Lung microvascular endothelial cell (primary cell): ENCODE measurements around the gene ARHGAP8. TPM values are rescaled to one million over a fixed set of nuclear protein-coding genes. Genes with fewer than 3 reads are reported as not detected.

Experiments
- DNase-seq, 2 donors: peaks; one replicate each; pipeline versions ENCODE4 v3.0.0 to v3.0.0-alpha.2; 2010; ENCODE audit warnings: low read depth in 2 of 2
- total RNA-seq: library from RNA; depleted of rRNA; stranded (reverse); fragments of >200 nt; gene quantifications from 2 replicates; pipeline ENCODE4 v1.2.1, GENCODE V29; 2014

ARHGAP8 gene
- total RNA-seq, 1 donor from 2014 or later: not detected

DNA sequence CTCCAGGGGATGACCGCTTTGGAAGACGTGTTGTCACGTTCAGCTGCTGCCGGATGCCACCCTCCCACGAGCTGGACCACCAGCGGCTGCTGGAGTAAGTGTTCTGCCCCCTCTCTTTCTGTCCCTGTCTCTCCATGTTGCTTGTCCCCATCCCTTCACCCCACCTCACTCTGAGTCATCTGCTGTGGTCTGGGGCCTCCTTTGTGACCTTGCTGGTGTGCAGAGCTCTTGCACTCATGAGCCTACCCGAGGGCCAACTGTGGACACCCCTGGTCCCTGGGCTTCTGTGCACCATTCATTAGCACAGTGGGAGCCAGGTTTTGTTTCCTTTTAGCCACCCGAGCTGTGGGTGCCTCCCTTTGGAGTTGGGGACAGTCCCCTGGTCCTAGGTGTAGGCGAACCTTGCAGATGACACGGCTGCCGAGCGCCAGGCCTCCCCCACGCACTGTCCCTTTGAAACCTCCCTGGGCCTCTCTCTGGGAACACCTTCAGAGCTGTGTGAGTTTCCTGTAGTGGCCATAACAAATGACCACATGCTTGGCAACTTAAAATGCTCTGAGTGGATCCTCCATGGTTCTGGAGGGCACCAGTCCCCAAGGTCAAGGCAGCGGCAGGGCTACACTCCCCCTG lies 49.8 kb downstream of the ARHGAP8 start:
- DNase-seq: no peak

- no peak for DNase-seq
Observed at GRCh38 chr22:44802956-44803355, 50.6 kb downstream of the ARHGAP8 start.

DNA sequence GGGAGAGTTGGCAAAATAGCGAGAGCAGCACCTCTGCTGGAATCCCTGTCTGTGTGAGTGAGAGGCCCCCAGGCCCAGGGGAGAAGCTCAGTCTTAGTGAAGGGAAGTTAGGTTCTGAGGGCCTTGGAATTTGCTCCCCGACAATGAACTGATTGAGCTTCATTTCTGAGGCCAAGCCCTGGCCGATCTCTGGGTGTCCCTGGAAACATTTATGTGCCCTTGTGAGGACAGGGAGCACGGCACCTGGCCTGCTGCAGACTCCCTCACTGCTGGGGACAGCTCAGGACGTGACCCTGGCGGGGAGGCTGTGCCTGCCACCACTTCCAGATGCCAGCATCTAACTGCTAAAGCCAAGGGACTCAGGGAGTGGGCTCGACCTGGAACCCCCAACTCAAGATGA lies 52.0 kb downstream of the ARHGAP8 start:
- DNase-seq: no peak

GRCh38 chr22:44805711-44806110 lies 53.3 kb downstream of the ARHGAP8 start:
- DNase-seq: no peak

- no peak for DNase-seq
Observed at GRCh38 chr22:44807232-44807631, 54.9 kb downstream of the ARHGAP8 start.

- no peak for DNase-seq
Observed at GRCh38 chr22:44807915-44808690, 55.7 kb downstream of the ARHGAP8 start.

- DNase-seq: no peak
Observed at GRCh38 chr22:44809456-44809855, 57.1 kb downstream of the ARHGAP8 start.

DNA sequence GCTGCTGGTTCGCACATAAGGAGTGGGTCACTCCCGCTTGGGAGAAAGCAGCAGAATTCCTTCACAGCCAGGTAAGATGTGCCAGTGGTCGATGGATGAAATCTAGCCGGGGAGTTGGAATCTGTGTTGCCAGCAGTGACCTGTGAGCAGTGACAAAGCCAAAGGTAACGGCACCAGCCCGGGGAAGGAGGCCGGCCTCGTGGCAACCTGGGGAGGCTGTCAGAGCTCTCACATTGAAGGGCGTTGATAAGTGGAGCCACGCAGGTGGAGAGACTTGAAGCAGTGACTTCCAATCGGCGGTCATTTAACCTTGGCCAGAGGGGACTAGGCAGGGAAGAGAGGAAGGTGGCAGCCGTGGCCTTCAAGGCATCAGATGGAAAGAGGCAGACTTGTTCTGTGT lies 58.8 kb downstream of the ARHGAP8 start:
- DNase-seq: no peak

- DNase-seq: no peak
Observed at GRCh38 chr22:44813416-44813815, 61.0 kb downstream of the ARHGAP8 start.

GRCh38 chr22:44814266-44815098 lies 62.1 kb downstream of the ARHGAP8 start:
- DNase-seq: no peak

DNA sequence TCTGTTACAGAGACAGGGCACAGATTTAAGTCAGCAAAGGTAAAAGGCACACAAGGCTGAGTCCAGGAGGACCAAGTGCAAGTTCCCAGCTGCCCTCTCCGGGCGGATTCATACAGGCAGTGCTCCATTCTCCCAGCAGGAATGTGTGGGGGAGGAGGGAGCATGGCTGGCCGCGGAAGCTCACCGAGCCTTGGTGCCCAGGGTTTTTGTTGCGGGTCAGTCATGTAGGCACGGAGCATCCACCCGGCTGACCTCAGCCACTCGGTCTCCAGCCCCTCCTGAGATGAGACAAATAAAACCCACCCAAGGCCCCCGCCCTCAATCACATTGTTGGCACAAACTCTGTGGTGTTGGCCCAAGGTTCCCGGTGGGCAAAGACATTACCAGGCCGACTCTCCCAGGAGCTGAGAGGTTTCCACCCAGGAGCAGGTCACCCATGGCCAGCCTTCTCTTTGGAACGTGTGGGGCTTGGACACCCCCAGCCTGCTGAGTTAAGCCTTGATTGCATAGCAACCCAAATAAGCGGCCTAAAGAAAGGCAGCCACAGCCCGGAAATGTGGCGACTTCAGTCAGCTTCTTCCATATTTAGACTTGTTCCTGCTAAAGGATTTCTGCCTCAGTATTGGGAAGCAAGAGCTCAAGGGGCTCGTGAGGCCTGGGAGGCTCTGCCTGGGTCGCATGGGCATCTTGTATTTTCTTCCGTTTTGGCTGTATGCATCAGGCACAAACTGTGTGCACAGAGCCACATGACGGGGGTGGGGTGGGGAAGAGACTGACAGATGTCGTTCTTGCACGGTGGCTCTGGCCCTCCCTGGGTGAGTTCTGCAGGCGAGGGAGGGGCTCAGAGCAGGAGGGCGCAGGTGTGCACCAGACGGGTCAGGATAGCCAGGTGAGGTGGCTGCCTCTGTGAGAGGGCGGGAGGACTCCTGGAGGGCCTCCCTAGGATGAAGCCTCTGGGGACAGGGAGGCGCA lies 63.0 kb downstream of the ARHGAP8 start:
- DNase-seq: no peak

DNA sequence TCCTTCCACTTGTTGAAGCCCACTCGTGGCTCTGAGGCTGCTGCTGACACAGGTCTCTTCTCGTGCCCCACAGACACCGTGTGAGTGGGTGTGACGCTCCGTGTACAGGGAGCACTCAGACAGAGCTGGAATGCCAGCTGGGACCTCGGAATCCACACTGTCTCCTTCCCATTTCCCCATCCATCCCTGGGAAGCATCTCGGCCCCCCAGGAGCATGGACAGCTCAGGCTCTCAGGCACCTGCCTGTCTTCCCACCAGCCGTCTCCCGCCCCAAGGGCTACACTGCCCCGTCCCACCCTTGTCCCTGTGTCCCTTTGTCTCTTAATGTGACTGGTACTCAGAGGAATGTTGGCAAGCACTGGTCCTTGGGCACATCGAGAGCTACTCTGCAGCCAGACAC lies 63.8 kb downstream of the ARHGAP8 start:
- no peak for DNase-seq

- no peak for DNase-seq
Observed at GRCh38 chr22:44818727-44819126, 66.4 kb downstream of the ARHGAP8 start.

DNA sequence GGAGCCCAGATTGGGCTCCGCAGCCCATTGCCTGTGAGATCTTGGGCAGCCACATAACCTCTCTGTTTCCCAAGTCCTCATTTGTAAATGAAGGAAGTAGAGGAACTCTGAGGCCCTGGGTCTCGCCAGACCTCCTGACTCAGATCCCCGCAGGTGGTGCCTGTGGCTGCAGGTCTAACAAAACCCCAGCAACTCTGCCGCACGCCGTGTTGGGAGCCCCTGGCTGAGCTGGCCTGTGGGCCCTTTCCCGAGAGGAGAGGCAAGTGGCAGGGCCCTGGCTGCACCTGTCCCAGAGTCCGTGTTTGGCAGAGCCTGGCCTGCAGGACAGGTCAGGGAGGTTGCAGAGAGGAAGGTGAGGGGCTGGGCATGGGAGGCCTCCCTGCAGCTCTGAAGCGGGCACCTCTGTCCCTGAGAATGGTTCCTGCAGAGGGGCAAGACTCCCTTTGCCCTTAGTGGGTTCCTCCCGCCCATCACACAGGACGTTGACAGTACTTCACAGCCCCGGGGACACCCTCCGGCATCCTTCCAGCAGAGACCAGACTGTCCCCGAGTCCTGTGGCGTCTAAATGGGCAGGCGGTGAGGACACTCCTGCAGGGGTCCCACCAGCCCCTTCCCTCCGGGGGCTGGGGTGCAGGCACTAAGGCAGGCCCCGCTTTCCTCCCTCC lies 67.7 kb downstream of the ARHGAP8 start:
- no peak for DNase-seq

DNA sequence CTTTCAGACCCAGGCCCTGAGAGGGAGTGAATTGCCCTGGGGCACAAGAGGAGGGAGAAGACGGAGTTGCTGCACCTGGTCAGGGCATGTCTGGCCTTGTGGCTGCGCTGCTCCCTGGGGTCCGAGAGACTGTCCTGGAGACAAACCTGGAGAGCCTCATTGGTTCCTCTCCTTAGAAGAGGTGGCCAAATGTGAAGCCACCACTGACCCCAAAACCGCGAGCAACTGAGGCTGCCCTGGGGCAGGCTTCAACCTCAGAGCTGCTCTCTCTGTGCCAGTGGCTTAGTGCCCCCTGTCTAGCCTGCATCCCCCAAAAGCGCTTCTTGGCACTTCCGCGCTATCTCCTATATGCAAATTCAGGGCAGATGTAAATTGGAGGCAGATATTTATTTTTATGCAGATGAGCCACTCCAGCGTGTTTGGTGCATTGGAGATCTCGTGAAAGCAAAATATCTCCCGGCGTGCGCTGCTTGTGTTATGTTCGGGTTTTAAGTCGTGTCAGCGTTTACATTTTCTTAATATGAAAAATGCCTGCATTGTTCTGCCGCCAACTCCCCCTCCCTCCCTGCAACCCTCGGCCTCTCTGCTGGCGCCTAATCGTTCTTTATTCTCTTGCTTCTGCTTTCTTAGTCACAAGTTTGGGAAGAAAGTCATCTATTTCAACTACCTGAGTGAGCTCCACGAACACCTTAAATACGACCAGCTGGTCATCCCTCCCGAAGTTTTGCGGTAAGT lies 69.5 kb downstream of the ARHGAP8 start:
- DNase-seq: no peak

- DNase-seq: no peak
Observed at GRCh38 chr22:44822534-44822933, 70.2 kb downstream of the ARHGAP8 start.

DNA sequence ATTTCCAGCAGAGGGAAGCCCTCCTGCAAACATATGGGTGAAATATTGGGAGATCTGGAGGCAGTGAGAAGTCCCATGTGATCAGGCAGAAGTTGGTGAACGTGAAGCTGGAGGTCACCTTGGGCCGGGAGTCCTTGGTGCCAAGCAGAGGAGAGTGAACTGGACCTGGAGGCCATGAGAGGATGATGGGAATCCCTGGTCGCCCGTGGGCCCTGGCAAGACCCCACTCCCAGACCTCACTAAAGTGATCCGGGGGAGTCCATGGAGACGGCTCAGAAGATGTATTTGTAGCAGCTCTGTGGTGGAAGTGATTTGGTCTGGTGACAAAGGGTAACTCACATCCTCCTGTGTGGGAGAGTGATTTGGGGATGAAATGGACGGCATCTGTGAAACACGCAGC lies 71.0 kb downstream of the ARHGAP8 start:
- DNase-seq: no peak

GRCh38 chr22:44823806-44824205 lies 71.4 kb downstream of the ARHGAP8 start:
- no peak for DNase-seq

- no peak for DNase-seq
Observed at GRCh38 chr22:44824271-44824670, 71.9 kb downstream of the ARHGAP8 start.
